PFSK-1 (cell line): ENCODE data around the gene TMTC2.

Experiments used
- FOXP2 ChIP-seq: optimal IDR thresholded peaks from 2 replicates; pipeline ENCODE3; 2011; ENCODE audit warnings: borderline replicate concordance, control low read depth, inconsistent platforms; ENCODE audit not compliant: insufficient read depth; ENCODE audit errors: extremely low read length, extremely low read depth
- POLR2AphosphoS5 ChIP-seq: IDR thresholded peaks from 2 replicates; pipeline ENCODE4 v1.6.1; 2012; ENCODE audit warnings: low read depth, mild to moderate bottlenecking, control low read depth, low read length, moderate library complexity
- REST ChIP-seq, 2 experiments: IDR thresholded peaks; 2 replicates each; pipeline versions ENCODE4 v1.6.1 to v1.8.0; 2011 to 2012; ENCODE audit warnings: low read depth in 2 of 2, low read length in 2 of 2, control low read depth in 1 of 2, inconsistent platforms in 1 of 2, mild to moderate bottlenecking in 1 of 2, moderate library complexity in 1 of 2; ENCODE audit not compliant: insufficient read depth in 1 of 2
- SIN3A ChIP-seq: IDR thresholded peaks from 2 replicates; pipeline ENCODE4 v1.6.1; 2012; ENCODE audit warnings: mild to moderate bottlenecking, low read length, moderate library complexity, borderline replicate concordance; ENCODE audit not compliant: insufficient read depth
- TAF1 ChIP-seq: IDR thresholded peaks from 2 replicates; pipeline ENCODE4 v1.6.1; 2012; ENCODE audit warnings: low read length, control low read depth, borderline replicate concordance; ENCODE audit not compliant: insufficient read depth

- TF ChIP-seq POLR2AphosphoS5 (no peak), SIN3A (no peak), REST (IDR thresholded peaks at IDR 0.05; ENCODE audit: insufficient read depth in 1 of 2, low read depth in 2 of 2, low read length in 2 of 2) (no peak), TAF1 (no peak), FOXP2 (no peak)
Measured at GRCh38 chr12:83010169-83010804, 323.6 kb downstream of the TMTC2 start.
